Upper lobe of left lung (tissue), 4 donors: Measurements from ENCODE around the gene SPOCK1.

Source experiments
- CTCF ChIP-seq, 6 experiments: fragments of 450-650 bp in 4 of 6; fragments of 200-600 bp in 2 of 6; sonication (generic) in 2 of 6; IDR thresholded peaks; one replicate each; pipeline ENCODE4 v1.5.1; 2016 to 2019; ENCODE audit warnings: antibody characterized with exemption in 6 of 6
- EP300 ChIP-seq, 4 donors: sonication (generic); formaldehyde crosslinking; IDR thresholded peaks; one replicate each; pipeline ENCODE4 v1.5.1; 2017; ENCODE audit warnings: antibody characterized with exemption in 4 of 4, control low read depth in 2 of 4
- POLR2A ChIP-seq, 4 donors: fragments of 450-650 bp; IDR thresholded peaks; one replicate each; pipeline ENCODE4 v1.5.1; 2016 to 2017; ENCODE audit warnings: antibody characterized with exemption in 4 of 4, mild to moderate bottlenecking in 2 of 4

- no peak for TF ChIP-seq CTCF (IDR thresholded peaks at IDR 0.05)
- no peak for TF ChIP-seq EP300 (IDR thresholded peaks at IDR 0.05)
- TF ChIP-seq POLR2A (IDR thresholded peaks at IDR 0.05) = no peak
These were observed 208.8 kb downstream of the SPOCK1 start for GRCh38 chr5:137290373-137290772.
